ENCODE results near the gene ALOXE3.

Gene ALOXE3

DNA sequence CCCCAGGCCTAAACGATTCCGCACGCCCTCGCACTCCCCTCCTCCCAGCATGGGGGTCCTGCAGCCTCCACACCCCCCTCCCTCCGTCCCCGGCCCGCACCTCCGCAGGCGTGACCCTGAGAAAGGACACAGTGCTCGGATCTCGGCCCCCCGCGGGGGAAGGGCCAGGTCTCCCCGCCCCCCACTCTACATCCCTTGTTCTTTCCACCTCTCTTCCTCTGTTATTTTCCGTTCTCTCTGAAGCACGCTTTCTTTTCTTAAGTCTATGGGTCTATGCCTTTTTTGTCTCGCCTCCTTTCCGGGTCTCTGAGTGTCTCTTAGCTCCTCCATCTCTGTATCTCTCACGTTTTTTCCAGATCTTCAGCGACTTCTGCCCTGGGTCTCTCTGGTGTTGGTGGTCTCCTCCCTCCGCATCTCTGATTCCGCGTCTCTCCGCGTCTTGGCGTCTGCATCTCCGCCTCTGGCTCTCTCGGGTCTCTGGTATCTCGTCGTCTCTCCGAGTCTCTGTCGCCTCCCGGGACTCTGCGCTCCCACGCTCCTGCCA, 7.7 kb upstream of the ALOXE3 start:
- Histone ChIP-seq H3K79me2 (ENCODE audit: insufficient read depth, low read length) (no peaks in the 10 kb centered on the region), H3K4me2 (ENCODE audit: insufficient read depth, low read length) (peak overlapping the region; percentile 91), H3K9me3 (ENCODE audit: insufficient read depth, low read length, severe bottlenecking) (no peaks in the 10 kb centered on the region), H3K27ac (ENCODE audit: low read length) (peak overlapping the region; percentile 52), H3K4me3 (ENCODE audit: low read depth in 1 of 2, low read length in 2 of 2) (peak overlapping the region; percentile 33 to 96), H3K4me1 (ENCODE audit: insufficient read depth, low read length) (peaks cover 59% of the 10 kb centered on the region), H4K20me1 (ENCODE audit: insufficient read depth, low read length) (peaks cover 30% of the 10 kb centered on the region; the same call in 1 of the 2 replicates), H3K27me3 (ENCODE audit: insufficient read depth, low read length, poor library complexity) (peaks cover 48% of the 10 kb centered on the region), H2AFZ (ENCODE audit: low read depth, low read length) (peak overlapping the region; percentile 78), H3K9ac (ENCODE audit: low read depth, low read length) (peak overlapping the region; percentile 56), H3K36me3 (ENCODE audit: insufficient read depth, low read length) (no peaks in the 10 kb centered on the region)
- ATAC-seq (ENCODE audit: insufficient read depth, low read depth) (peak; percentile 37), DNase-seq (no peak)
- TF ChIP-seq, protein P1, sequence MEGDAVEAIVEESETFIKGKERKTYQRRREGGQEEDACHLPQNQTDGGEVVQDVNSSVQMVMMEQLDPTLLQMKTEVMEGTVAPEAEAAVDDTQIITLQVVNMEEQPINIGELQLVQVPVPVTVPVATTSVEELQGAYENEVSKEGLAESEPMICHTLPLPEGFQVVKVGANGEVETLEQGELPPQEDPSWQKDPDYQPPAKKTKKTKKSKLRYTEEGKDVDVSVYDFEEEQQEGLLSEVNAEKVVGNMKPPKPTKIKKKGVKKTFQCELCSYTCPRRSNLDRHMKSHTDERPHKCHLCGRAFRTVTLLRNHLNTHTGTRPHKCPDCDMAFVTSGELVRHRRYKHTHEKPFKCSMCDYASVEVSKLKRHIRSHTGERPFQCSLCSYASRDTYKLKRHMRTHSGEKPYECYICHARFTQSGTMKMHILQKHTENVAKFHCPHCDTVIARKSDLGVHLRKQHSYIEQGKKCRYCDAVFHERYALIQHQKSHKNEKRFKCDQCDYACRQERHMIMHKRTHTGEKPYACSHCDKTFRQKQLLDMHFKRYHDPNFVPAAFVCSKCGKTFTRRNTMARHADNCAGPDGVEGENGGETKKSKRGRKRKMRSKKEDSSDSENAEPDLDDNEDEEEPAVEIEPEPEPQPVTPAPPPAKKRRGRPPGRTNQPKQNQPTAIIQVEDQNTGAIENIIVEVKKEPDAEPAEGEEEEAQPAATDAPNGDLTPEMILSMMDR (IDR thresholded peaks at IDR 0.05; ENCODE audit: borderline replicate concordance, extremely low read depth, low read length, poor library complexity, severe bottlenecking) = no peak
- TF ChIP-seq EZH2 (IDR thresholded peaks at IDR 0.05; ENCODE audit: borderline replicate concordance, low read depth, low read length, severe bottlenecking) = no peak

DNA sequence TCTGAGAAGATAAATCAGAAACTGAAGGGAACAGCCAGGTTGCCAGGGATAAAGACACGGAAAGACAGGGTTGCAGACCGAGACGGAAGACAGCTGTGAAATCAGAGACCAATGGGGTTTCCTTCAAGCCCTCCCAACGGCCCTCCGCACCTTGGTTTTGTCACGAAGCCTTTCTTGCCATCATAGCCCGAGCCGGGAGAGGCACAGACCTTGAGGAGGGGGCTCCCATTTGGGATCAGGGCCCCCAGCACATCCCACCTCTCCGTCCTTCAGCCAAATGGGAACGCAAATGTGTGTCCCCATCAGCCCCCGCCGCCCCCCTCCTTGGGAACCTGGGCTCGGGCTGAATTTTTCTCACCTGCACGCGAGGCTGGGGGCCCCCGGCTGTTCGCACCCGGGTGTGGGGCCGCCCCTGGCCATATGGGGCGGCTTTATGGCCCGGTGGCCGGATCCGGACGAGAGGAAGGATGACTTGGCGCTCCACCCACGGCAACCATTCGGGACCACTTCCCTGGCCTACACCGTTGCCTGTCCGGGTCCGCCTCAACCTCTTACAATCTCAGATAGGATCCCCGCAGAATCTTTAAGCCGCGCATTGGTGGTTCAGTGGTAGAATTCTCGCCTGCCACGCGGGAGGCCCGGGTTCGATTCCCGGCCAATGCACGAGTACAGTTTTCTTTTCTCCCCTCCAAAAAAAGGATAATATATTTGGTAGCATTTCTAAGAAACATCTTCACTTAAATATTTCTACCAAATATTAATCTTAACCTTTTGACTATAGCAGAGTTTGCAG, 7.0 kb upstream of the ALOXE3 start:
- Histone ChIP-seq H3K9ac (ENCODE audit: low read depth, low read length) (peak overlapping the region; percentile 56), H3K9me3 (ENCODE audit: insufficient read depth, low read length, severe bottlenecking) (no peaks in the 10 kb centered on the region), H3K27me3 (ENCODE audit: insufficient read depth, low read length, poor library complexity) (peaks cover 49% of the 10 kb centered on the region), H4K20me1 (ENCODE audit: insufficient read depth, low read length) (peaks cover 30% of the 10 kb centered on the region; the same call in 1 of the 2 replicates), H2AFZ (ENCODE audit: low read depth, low read length) (peak overlapping the region; percentile 78), H3K4me3 (ENCODE audit: low read depth in 1 of 2, low read length in 2 of 2) (peak overlapping the region; percentile 33 to 96), H3K36me3 (ENCODE audit: insufficient read depth, low read length) (no peaks in the 10 kb centered on the region), H3K4me1 (ENCODE audit: insufficient read depth, low read length) (peaks cover 66% of the 10 kb centered on the region), H3K79me2 (ENCODE audit: insufficient read depth, low read length) (no peaks in the 10 kb centered on the region), H3K27ac (ENCODE audit: low read length) (peak overlapping the region; percentile 52), H3K4me2 (ENCODE audit: insufficient read depth, low read length) (peak overlapping the region; percentile 91)
- peak; percentile 84 for DNase-seq
- TF ChIP-seq EZH2 (IDR thresholded peaks at IDR 0.05; ENCODE audit: borderline replicate concordance, low read depth, low read length, severe bottlenecking) = no peak
- TF ChIP-seq, protein P1 (IDR thresholded peaks at IDR 0.05; ENCODE audit: borderline replicate concordance, extremely low read depth, low read length, poor library complexity, severe bottlenecking) = no peak
- ATAC-seq (ENCODE audit: insufficient read depth, low read depth) = peak; percentile 65

DNA sequence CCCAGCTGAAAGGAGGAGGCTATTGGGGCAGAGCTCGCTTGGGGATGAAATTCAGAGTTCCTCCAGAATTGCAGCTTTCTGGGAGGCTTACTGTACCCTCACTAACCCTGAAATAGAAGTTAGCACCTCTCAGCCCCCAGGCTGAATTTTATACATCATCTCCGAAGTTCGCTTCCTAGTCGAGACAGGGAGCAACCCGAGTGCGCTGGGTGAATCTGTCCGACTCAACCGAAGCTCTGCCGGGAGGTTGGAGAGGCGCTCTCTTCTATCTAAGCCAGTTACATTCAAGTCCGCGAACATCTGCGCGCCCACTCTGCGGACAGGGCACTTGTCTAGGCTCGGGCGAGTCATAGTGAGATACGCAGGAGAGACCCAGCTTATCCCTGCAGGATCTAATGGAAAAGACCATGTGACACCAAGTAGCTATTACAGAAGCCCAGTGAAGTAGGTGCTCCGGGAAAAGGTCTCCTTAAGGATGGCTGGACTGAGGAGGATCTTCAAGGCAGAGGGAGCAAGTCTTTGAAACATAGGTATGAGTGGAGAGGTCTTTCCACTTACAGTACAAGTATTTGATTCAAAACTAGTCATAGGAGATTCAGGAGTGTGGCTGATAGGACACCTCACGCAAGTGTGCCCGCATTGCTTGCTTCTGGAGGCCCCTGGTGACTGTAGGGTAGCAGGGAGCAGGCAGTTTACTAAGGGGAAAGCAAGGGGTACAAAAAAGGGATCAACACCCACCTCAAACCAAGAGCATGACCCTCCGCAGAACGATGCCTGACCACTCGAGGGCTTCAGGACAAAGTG, 6.2 kb upstream of the ALOXE3 start:
- no peak for ATAC-seq (ENCODE audit: insufficient read depth, low read depth)
- H3K27me3 ChIP-seq (ENCODE audit: insufficient read depth, low read length, poor library complexity) = peaks cover 46% of the 10 kb centered on the region

More for the DNA sequence above, 6.2 kb upstream of the ALOXE3 start:
- Histone ChIP-seq H3K4me3 (ENCODE audit: low read depth in 1 of 2, low read length in 2 of 2) (peak overlapping the region; percentile 33 to 96; a peak in 2 of 4 replicates), H4K20me1 (ENCODE audit: insufficient read depth, low read length) (peaks cover 30% of the 10 kb centered on the region; the same call in 1 of the 2 replicates), H3K4me2 (ENCODE audit: insufficient read depth, low read length) (peak overlapping the region; percentile 91), H3K9me3 (ENCODE audit: insufficient read depth, low read length, severe bottlenecking) (no peaks in the 10 kb centered on the region), H3K36me3 (ENCODE audit: insufficient read depth, low read length) (no peaks in the 10 kb centered on the region), H2AFZ (ENCODE audit: low read depth, low read length) (peak overlapping the region; percentile 60; the same call in 1 of the 2 replicates), H3K9ac (ENCODE audit: low read depth, low read length) (peak overlapping the region; percentile 56; the same call in 1 of the 2 replicates), H3K4me1 (ENCODE audit: insufficient read depth, low read length) (peaks cover 74% of the 10 kb centered on the region), H3K79me2 (ENCODE audit: insufficient read depth, low read length) (no peaks in the 10 kb centered on the region), H3K27ac (ENCODE audit: low read length) (no peak overlapping the region)
- TF ChIP-seq, protein P1 (IDR thresholded peaks at IDR 0.05; ENCODE audit: borderline replicate concordance, extremely low read depth, low read length, poor library complexity, severe bottlenecking) = no peak
- no peak for TF ChIP-seq EZH2 (IDR thresholded peaks at IDR 0.05; ENCODE audit: borderline replicate concordance, low read depth, low read length, severe bottlenecking)
- DNase-seq = no peak

All from DND-41 (cell line).